Measurements from ENCODE around the gene MIGA2. TPM values are rescaled to one million over a fixed set of nuclear protein-coding genes. Genes with fewer than 3 reads are reported as not detected.

MIGA2 gene
- total RNA-seq, 1 donor from 2014 or later, result 38.3 TPM

DNA sequence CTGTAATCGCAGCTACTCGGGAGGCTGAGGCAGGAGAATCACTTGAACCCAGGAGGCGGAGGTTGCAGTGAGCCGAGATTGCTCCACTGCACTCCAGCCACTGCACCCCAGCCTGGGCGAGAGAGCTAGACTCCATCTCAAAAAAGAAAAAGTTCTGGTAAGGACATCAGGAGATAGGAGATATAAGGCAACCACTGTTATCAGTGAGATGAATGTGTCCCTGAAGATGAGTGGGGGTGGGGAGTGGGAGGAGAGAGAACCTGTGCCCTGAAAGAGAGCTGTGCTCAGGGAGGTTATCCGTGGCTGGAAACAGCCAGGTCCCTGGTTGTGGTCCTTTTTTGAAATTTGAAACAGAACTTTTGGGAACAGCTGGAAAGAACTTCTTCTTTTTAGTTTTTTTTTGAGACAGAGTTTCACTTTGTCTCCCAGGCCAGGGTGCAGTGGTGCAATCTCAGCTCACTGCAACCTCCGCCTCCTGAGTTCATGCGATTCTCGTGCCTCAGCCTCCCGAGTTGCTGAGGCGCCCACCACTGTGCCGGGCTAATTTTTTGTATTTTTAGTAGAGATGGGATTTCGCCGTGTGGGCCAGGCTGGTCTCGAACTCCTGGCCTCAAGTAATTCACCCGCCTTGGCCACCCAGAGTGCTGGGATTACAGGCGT is 77.3 kb downstream of the MIGA2 start:
- TF ChIP-seq, protein P1, sequence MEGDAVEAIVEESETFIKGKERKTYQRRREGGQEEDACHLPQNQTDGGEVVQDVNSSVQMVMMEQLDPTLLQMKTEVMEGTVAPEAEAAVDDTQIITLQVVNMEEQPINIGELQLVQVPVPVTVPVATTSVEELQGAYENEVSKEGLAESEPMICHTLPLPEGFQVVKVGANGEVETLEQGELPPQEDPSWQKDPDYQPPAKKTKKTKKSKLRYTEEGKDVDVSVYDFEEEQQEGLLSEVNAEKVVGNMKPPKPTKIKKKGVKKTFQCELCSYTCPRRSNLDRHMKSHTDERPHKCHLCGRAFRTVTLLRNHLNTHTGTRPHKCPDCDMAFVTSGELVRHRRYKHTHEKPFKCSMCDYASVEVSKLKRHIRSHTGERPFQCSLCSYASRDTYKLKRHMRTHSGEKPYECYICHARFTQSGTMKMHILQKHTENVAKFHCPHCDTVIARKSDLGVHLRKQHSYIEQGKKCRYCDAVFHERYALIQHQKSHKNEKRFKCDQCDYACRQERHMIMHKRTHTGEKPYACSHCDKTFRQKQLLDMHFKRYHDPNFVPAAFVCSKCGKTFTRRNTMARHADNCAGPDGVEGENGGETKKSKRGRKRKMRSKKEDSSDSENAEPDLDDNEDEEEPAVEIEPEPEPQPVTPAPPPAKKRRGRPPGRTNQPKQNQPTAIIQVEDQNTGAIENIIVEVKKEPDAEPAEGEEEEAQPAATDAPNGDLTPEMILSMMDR (conservative IDR thresholded peaks at IDR 0.05), result no peak
- Mint-ChIP-seq H3K4me1 (peaks cover 23% of the 10 kb centered on the region), H3K27ac (ENCODE audit: unreplicated experiment) (peak overlapping the region; percentile 35), H3K27me3 (ENCODE audit: low read depth) (no peaks in the 10 kb centered on the region), H3K36me3 (ENCODE audit: low read depth) (no peaks in the 10 kb centered on the region), H3K9me3 (no peaks in the 10 kb centered on the region), H3K4me3 (peak overlapping the region; percentile 41)
- no peak for DNase-seq (ENCODE audit: low read depth, low spot score)

- no peak overlapping the region for H3K27ac Mint-ChIP-seq (ENCODE audit: unreplicated experiment)
- DNase-seq (ENCODE audit: low read depth, low spot score), result no peak
- no peaks in the 10 kb centered on the region for H3K9me3 Mint-ChIP-seq
- peaks cover 8% of the 10 kb centered on the region for H3K4me1 Mint-ChIP-seq
- H3K27me3 Mint-ChIP-seq (ENCODE audit: low read depth), result no peaks in the 10 kb centered on the region
- H3K36me3 Mint-ChIP-seq (ENCODE audit: low read depth), result no peaks in the 10 kb centered on the region
- TF ChIP-seq, protein P1 (conservative IDR thresholded peaks at IDR 0.05), result no peak
- no peak overlapping the region for H3K4me3 Mint-ChIP-seq
Measured at GRCh38 chr9:129118799-129119198, 82.4 kb downstream of the MIGA2 start.

DNA sequence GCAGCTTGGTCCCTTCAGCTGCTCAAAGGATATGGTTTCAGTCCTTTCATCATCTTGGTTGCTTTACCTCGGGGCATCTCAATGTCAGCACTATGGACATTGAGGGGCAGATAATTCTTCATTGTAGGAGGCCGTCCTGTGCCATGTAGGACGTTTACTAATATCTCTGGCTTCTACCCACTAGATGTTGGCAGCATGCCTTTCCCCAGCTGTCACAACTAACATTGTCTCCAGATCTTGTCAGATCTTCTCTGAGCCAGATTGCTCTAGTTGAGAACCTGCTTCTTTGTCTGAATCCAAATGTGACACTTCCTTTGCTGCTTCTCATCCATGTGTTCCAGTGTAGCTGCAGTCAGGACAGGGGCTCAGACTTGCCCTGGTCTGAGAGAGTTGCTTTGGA is 85.1 kb downstream of the MIGA2 start:
- Mint-ChIP-seq H3K27me3 (ENCODE audit: low read depth) (no peaks in the 10 kb centered on the region), H3K4me3 (no peak overlapping the region), H3K36me3 (ENCODE audit: low read depth) (no peaks in the 10 kb centered on the region), H3K4me1 (peaks cover 4% of the 10 kb centered on the region), H3K27ac (ENCODE audit: unreplicated experiment) (peak overlapping the region; percentile 84), H3K9me3 (no peaks in the 10 kb centered on the region)
- no peak for DNase-seq (ENCODE audit: low read depth, low spot score)
- TF ChIP-seq, protein P1 (conservative IDR thresholded peaks at IDR 0.05), result no peak

Other genes starting within 250 kb of the MIGA2 start
- 28.9 and 32.3 TPM in 2 replicates for gene TBC1D13, start 249.4 kb upstream of the MIGA2 start, total RNA-seq
- 21.9 and 23.7 TPM in 2 replicates for gene ENDOG, start 218.1 kb upstream of the MIGA2 start, total RNA-seq
- 66.7 and 66.8 TPM in 2 replicates for gene SPOUT1, start 206.8 kb upstream of the MIGA2 start, total RNA-seq
- gene KYAT1, start 154.7 kb upstream of the MIGA2 start, total RNA-seq, result 17.7 and 17.9 TPM in 2 replicates
- gene LRRC8A, start 154.5 kb upstream of the MIGA2 start, total RNA-seq, result 48.5 and 49.7 TPM in 2 replicates
- 3.9 and 5.0 TPM in 2 replicates for gene PHYHD1, start 115.6 kb upstream of the MIGA2 start, total RNA-seq
- gene DOLK, start 89.0 kb upstream of the MIGA2 start, total RNA-seq, result 20.7 and 21.1 TPM in 2 replicates
- 128 TPM in 2 replicates for gene NUP188, start 88.9 kb upstream of the MIGA2 start, total RNA-seq
- 71.7 and 76.1 TPM in 2 replicates for gene SH3GLB2, start 8.3 kb upstream of the MIGA2 start, total RNA-seq
- gene DOLPP1, start 44.5 kb downstream of the MIGA2 start, total RNA-seq, result 43.1 and 43.9 TPM in 2 replicates
- gene CRAT, start 74.2 kb downstream of the MIGA2 start, total RNA-seq, result 24.9 and 26.0 TPM in 2 replicates
- 136 and 144 TPM in 2 replicates for gene PTPA, start 74.8 kb downstream of the MIGA2 start, total RNA-seq
- 19.1 and 19.9 TPM in 2 replicates for gene IER5L, start 141.6 kb downstream of the MIGA2 start, total RNA-seq